GM19467 (cell line): ENCODE results near the gene PROSER3.

Experiments
- ATAC-seq: cut with Tn5 transposase; IDR thresholded peaks from one replicate; pipeline ENCODE4 v1.9.1; 2021; ENCODE audit warnings: mild to moderate bottlenecking, moderate library complexity; ENCODE audit not compliant: unreplicated experiment

Gene PROSER3

GRCh38 chr19:35816846-35817245 lies 58.9 kb downstream of the PROSER3 start:
- no peak for ATAC-seq

- ATAC-seq, result no peak
Measured at GRCh38 chr19:35818445-35818844, 60.5 kb downstream of the PROSER3 start.
